H1 (cell line): ENCODE measurements around the gene GALT. TPM values are rescaled to one million over a fixed set of nuclear protein-coding genes. Genes with fewer than 3 reads are reported as not detected.

Source experiments
- CBX5 ChIP-seq: fragments of 300-800, 300-1000 bp; sonication (generic); IDR thresholded peaks from 2 replicates; pipeline ENCODE4 v1.7.1; 2016; ENCODE audit warnings: antibody characterized with exemption, low read length, low read depth
- CBX8 ChIP-seq: fragments of 300-800, 300-1000 bp; sonication (generic); IDR thresholded peaks from 2 replicates; pipeline ENCODE4 v1.7.1; 2016; ENCODE audit warnings: low read depth, low read length, borderline replicate concordance
- CHD1 ChIP-seq: IDR thresholded peaks from 2 replicates; pipeline ENCODE4 v1.6.1; 2012; ENCODE audit warnings: low read depth, low read length, improper control_type of control experiment
- CHD2 ChIP-seq: IDR thresholded peaks from 2 replicates; pipeline ENCODE4 v1.6.1; 2012; ENCODE audit warnings: low read length, improper control_type of control experiment
- CTBP2 ChIP-seq: IDR thresholded peaks from 2 replicates; pipeline ENCODE4 v1.7.0; 2011; ENCODE audit warnings: borderline replicate concordance, mild to moderate bottlenecking, moderate library complexity, mixed read lengths, low read length; ENCODE audit not compliant: insufficient read depth, insufficient read length
- EGR1 ChIP-seq: IDR thresholded peaks from 2 replicates; pipeline ENCODE4 v1.6.1; 2011; ENCODE audit warnings: low read depth, low read length, borderline replicate concordance
- FOSL1 ChIP-seq: IDR thresholded peaks from 2 replicates; pipeline ENCODE4 v1.6.1; 2011; ENCODE audit warnings: mild to moderate bottlenecking, low read depth, low read length, moderate library complexity; ENCODE audit not compliant: insufficient read depth
- GABPA ChIP-seq: IDR thresholded peaks from 2 replicates; pipeline ENCODE4 v1.6.1; 2011; ENCODE audit warnings: mild to moderate bottlenecking, low read length, moderate library complexity, borderline replicate concordance; ENCODE audit not compliant: insufficient read depth
- HDAC2 ChIP-seq, 2 experiments: fragments of 300-600 bp in 1 of 2; sonication (generic) in 1 of 2; IDR thresholded peaks; 2 replicates each; pipeline ENCODE4 v1.6.1; 2011 to 2012; ENCODE audit warnings: low read depth in 2 of 2, low read length in 2 of 2, mild to moderate bottlenecking in 2 of 2, moderate library complexity in 2 of 2, borderline replicate concordance in 1 of 2, inconsistent platforms in 1 of 2
- KDM4A ChIP-seq: IDR thresholded peaks from one replicate; pipeline ENCODE4 v1.7.1; 2012; ENCODE audit warnings: low read depth, mild to moderate bottlenecking, moderate library complexity, low read length, inconsistent platforms; ENCODE audit not compliant: severe bottlenecking
- NANOG ChIP-seq: IDR thresholded peaks from 2 replicates; pipeline ENCODE4 v1.6.1; 2011; ENCODE audit warnings: low read length, low read depth, mild to moderate bottlenecking, inconsistent platforms; ENCODE audit not compliant: insufficient read depth, poor library complexity, severe bottlenecking
- POLR2A ChIP-seq, 2 experiments: IDR thresholded peaks; 1 replicate in 1 of 2; 2 replicates in 1 of 2; pipeline ENCODE4 v1.6.1; 2011; ENCODE audit warnings: low read depth in 2 of 2, low read length in 2 of 2, mild to moderate bottlenecking in 2 of 2; ENCODE audit errors: control extremely low read depth in 1 of 2
- POLR2AphosphoS5 ChIP-seq: IDR thresholded peaks from 2 replicates; pipeline ENCODE4 v1.6.1; 2011; ENCODE audit warnings: low read depth, low read length
- POU5F1 ChIP-seq: IDR thresholded peaks from 2 replicates; pipeline ENCODE4 v1.6.1; 2011; ENCODE audit warnings: low read depth, mild to moderate bottlenecking, low read length, moderate library complexity
- RAD21 ChIP-seq, 2 experiments: IDR thresholded peaks in 1 of 2; conservative IDR thresholded peaks in 1 of 2; 2 replicates each; pipeline ENCODE4 v1.6.1; 2011; ENCODE audit warnings: low read depth in 2 of 2, low read length in 2 of 2, improper control_type of control experiment in 1 of 2, inconsistent platforms in 1 of 2, mild to moderate bottlenecking in 1 of 2, moderate library complexity in 1 of 2
- RBBP5 ChIP-seq: IDR thresholded peaks from 2 replicates; pipeline ENCODE4 v1.7.1; 2012; ENCODE audit warnings: low read depth, mild to moderate bottlenecking, inconsistent platforms, low read length, moderate library complexity, borderline replicate concordance
- RFX5 ChIP-seq: IDR thresholded peaks from 2 replicates; pipeline ENCODE4 v1.6.1; 2011; ENCODE audit warnings: low read depth, low read length, improper control_type of control experiment, borderline replicate concordance
- SIN3A ChIP-seq, 2 experiments: IDR thresholded peaks in 1 of 2; conservative IDR thresholded peaks in 1 of 2; 2 replicates each; pipeline ENCODE4 v1.6.1; 2011 to 2012; ENCODE audit warnings: low read length in 2 of 2, improper control_type of control experiment in 1 of 2, low read depth in 1 of 2, mild to moderate bottlenecking in 1 of 2
- SIRT6 ChIP-seq: IDR thresholded peaks from one replicate; pipeline ENCODE4 v1.7.1; 2012; ENCODE audit warnings: low read length, inconsistent platforms
- SUZ12 ChIP-seq: fragments of 200-600 bp; sonication (generic); IDR thresholded peaks from 2 replicates; pipeline ENCODE4 v1.6.1; 2012; ENCODE audit warnings: mild to moderate bottlenecking, inconsistent platforms, low read length, moderate library complexity, mixed read lengths
- TCF12 ChIP-seq: IDR thresholded peaks from 2 replicates; pipeline ENCODE4 v1.6.1; 2011; ENCODE audit warnings: low read depth, mild to moderate bottlenecking, low read length
- TEAD4 ChIP-seq: IDR thresholded peaks from 2 replicates; pipeline ENCODE4 v1.6.1; 2012; ENCODE audit warnings: low read depth, low read length, inconsistent platforms, mixed read lengths
- ZNF274 ChIP-seq: IDR thresholded peaks from 2 replicates; pipeline ENCODE4 v1.7.0; 2012; ENCODE audit warnings: low read length, borderline replicate concordance; ENCODE audit errors: extremely low read depth
- polyA plus RNA-seq, 7 experiments: library from polyadenylated mRNA; depleted of rRNA in 3 of 7; stranded (reverse) in 5 of 7; unstranded in 2 of 7; fragments of >200 nt in 5 of 7; fragments of 200-250 nt in 2 of 7; gene quantifications; 1 replicate in 5 of 7; 2 replicates in 1 of 7; 4 replicates in 1 of 7; pipeline versions ENCODE4 v1.2.1 to v1.2.3, GENCODE V29; 2011 to 2013; ENCODE audit warnings: missing spikeins in 2 of 7, mixed read lengths in 2 of 7
- total RNA-seq: library from RNA; stranded (reverse); fragmentation: NEBNext Ultra II Directional; extraction: Animal tissue kit (Norgen Biotek cat#: 25700); gene quantifications from 2 replicates; pipeline ENCODE4 v1.2.1, GENCODE V29; 2021

GALT gene
- total and polyA plus RNA-seq, 2 of the 8 experiments (the other 6 are each of a cell fraction or from before 2014, with no cell fraction given), result 21.9 to 50.6 TPM

DNA sequence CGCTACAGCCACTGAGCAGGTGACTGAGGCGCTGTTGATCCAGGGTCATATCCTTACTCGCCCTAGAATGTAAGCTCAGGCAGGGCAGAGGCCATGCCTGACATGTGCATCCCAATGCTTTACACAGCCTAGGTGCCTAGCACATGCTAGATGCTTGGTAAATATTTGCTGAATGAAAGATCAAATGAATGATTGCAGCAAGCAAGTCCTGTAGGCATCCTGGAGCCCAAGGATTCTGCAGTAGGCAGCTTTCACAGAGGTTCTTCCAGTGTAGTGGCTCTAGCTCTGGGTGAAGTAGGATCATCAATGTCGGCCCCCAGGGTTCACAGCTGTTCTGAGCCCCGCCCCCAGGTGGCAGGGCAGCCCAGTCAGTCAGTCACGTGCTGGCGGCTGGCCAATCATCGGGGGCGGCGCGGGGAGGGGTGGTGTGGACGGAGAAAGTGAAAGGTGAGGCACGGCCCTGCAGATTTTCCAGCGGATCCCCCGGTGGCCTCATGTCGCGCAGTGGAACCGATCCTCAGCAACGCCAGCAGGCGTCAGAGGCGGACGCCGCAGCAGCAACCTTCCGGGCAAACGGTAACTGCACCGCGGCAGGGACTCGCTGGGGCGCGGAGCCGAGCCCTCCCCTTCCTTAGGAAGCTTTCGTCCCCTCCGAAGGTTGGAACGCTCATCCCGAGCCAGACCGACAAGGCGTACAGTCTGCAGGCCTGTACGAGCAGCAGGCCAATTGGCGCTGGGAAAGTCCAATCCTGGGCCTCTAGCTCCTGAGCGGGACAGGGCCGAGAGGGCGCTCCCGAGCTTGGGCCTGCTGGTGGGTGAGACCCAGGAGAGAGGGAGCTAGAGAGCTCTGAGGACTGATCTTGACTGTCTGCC, at the start of gene GALT (continued):
- TF ChIP-seq CTBP2 (no peak), CHD1 (no peak), RBBP5 (peak; percentile 88), SIRT6 (no peak), TCF12 (no peak), CBX8 (no peak), FOSL1 (no peak), POLR2A (IDR thresholded peaks at IDR 0.05; ENCODE audit: control extremely low read depth in 1 of 2, low read depth in 2 of 2, low read length in 2 of 2) (peak in 1 of 2 experiments; percentile 69; a peak in 2 of 3 replicates), POLR2AphosphoS5 (no peak), CHD2 (no peak; the same call in 1 of the 2 replicates), EGR1 (no peak), TEAD4 (no peak), SUZ12 (no peak), RFX5 (no peak), NANOG (no peak), CBX5 (no peak), SIN3A (conservative IDR thresholded peaks at IDR 0.05 in 1 of 2, IDR thresholded peaks at IDR 0.05 in 1 of 2; ENCODE audit: low read depth in 1 of 2, low read length in 2 of 2) (0 out of 4 replicates have a peak, but pooled peaks have one; percentile 53 to 59), KDM4A (peak; percentile 86), POU5F1 (no peak), GABPA (no peak), ZNF274 (no peak), HDAC2 (IDR thresholded peaks at IDR 0.05; ENCODE audit: borderline replicate concordance in 1 of 2, low read depth in 2 of 2, low read length in 2 of 2) (peak in 1 of 2 experiments; percentile 89; a peak in 1 of 4 replicates), RAD21 (IDR thresholded peaks at IDR 0.05 in 1 of 2, conservative IDR thresholded peaks at IDR 0.05 in 1 of 2; ENCODE audit: low read depth in 2 of 2, low read length in 2 of 2) (peak in 1 of 2 experiments; percentile 29; a peak in 1 of 4 replicates)
